Stimulated activated CD4-positive, alpha-beta T cell treated with anti-CD3 and anti-CD28 coated beads, TNF-alpha, amount 100 ng/mL, for 48 hours (primary cell): ENCODE results near the gene LMF1.

ENCODE experiments used
- DNase-seq, 3 donors: peaks; one replicate each; pipeline ENCODE4 v3.0.0-alpha.2; 2020; ENCODE audit warnings: low read depth in 3 of 3

Gene LMF1

DNA sequence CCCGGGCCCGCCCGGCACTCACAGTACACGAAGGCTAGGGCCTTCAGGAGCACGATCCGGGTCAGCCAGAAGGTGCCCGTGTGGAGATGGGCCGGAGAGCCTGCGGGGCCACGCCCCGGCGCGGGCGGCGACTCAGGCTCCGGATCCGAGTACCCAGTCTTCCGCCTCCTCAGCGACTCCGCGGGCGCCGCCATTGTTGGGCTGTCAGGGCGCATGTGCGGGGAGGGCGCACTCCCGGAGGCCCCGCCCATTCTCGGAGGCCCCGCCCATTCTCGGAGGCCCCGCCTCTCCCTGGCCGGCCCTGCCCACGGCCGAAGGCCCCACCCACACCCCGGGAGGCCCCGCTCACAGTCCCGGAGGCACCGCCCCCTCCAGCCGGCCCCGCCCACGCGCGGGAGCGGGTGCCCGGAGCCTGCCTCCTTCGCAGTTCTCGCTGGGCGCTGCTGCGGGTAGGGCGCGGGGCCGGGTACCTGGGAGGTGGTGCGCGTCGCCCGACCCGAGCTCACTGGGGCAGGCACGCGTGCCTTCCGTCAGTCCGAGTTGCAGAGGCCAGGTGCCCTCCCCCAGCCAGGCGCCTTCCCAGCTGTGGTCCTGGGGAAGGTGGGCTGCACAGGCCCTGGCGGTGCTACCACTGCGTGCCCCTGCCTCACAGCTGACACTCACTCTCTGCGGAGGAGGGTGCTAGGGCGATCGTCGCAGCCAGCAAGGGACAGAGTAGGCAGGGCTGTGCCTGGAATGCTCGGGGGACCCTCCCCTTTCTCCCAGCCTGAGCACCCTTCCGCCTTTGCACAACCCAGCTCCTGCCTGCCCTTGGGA is at the start of gene LMF1:
Gene LMF1, minus strand, starts transcription at position 219 of the 816 bp plus-strand sequence. Its CDS starts 4 bp downstream, at position 215.
- peak; percentile 92 to 95 (median 93) for DNase-seq

DNA sequence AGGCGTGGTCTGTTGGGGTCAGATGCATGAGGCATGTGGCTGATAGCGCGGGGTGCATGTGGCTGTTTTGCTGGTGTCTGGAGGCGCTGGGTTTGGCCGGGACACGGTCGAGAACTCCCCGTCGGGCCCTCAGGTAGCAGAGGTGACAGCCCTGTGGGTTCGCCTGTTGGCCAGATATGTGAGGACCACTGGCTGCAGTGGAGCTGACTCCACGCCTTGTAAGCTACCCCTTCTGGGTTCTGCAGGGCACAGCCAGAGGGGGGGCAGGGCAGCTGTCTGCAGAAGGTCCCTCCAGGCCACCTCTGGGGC is 49.3 kb upstream of the LMF1 start:
- no peak for DNase-seq

DNA sequence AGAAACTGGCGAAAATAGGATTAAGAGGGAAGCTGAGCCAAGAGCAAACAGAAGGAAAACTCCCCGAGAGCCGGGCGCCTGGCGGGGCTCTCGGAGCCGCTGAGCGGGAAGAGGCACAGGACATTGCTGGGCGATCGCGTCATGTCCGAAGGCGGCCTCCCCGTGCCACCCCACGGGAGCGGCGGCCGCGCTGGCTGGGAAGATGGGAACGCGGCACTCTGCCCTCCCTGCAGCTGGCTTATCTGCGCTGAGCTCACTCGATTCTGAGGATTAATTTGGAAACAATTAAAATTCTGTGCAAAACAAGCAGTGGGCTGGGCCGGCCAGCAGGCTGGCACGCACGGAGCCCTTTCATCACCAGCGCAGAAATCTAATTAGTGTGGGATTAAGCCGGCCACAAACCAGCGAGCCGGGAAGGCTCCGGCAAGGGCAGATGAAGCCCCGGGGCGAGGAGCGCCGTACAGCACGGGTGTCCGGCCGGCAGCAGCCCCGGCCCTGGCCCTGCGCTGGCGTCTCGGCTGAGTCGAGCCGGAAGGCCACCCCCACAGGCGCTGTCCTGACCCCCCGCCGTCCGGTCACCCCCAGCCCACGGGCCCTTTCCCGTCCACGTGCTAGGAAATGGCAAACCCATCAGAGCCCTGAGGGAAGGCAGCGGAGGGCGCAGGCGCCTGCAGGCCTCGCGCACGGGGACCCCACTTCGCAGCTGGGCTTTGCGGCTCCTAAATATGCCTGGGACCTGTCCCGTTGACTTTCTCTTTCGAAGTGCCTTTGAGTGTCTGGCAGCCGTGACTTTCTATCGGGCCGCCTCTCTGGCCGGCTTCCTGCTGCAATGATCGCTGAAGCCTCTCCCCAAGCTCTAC is 48.7 kb upstream of the LMF1 start:
- no peak for DNase-seq

DNA sequence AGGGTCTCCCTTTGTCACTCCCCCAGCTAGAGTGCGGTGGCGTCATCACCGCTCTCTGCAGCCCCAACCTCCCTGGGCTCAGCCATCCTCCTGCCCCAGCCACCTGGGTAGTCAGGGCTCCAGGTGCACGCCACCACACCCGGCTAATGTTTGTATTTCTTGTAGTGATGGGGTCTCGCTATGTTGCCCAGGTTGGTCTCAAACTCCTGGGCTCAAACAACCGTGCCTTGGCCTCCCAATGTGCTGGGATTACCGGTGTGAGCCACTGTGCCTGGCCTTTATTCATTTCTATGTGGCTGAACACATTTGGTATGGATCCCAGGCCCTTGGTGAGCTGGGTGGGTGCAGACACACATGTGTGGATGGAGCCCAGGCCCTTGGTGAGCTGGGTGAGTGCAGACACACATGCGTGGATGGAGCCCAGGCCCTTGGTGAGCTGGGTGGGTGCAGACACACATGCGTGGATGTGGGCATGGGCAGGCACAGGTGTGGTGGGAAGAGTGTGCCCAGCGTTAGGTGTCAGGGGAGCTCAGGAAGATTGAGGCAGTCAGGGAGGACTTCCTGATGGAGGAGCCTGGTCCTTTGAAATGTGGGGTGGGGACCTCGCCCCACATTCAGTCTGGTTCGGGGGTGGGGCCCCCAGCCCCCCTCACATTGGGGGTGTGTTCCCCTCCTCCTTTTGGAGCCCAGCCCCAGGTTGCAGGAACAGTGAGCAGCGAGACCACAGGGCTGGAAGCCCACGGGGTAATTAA is 47.8 kb upstream of the LMF1 start:
- DNase-seq = no peak

DNA sequence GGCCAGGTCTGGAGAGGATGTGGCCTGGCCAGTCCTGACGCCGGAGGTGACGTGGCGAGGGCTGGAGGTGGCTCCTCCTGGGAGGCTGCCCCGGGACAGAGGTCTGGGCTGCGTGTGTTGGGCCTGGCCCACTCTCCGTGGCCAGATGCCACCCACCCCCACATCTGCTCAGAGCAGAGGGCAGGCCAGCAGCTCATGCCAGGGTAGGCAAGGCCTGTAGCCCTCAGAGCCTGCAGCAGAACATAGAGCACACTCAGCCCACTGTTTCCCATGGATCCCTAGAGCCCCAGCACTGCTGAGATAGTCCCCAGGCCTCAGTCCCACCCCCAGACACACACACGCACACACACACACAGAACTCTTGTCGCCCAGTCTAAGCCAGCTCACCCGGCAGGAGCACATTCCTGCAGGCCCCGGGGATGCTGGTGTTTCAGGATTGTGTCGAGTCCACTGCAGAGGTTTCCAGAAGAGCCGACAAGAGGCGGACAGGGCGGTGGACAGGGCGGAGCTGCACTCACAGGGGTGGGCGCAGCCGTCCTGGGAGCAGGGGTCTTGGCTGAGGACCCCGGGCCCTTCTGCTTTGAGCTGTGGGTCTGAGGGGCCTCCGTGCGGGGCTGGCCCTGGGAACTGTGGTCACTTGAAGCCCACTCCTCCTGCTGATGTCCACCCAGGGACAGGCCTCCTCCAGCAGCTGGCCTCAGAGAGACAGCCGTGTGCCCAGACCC is 44.1 kb upstream of the LMF1 start:
- DNase-seq = no peak

DNA sequence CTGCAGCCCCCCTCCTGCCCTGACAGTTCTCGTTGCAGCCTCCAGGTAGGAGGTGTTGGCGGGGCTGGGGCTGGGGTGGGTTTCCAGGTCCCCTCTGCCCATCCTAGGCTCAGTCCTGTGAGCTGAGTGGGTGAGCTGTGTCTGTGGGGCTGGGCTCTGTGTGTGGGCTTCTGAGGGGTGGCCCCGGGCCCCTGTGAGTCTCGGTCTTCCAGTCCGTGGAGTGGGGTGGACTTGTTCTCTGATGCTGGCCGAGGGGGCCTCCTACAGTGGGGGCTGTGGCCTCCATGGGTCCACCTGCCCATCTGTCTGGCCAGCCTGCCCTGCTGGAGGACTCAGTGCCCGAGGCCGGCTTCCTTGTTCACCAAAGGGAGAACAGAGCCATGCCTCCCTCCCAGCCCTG is 43.4 kb upstream of the LMF1 start:
- DNase-seq = no peak

DNA sequence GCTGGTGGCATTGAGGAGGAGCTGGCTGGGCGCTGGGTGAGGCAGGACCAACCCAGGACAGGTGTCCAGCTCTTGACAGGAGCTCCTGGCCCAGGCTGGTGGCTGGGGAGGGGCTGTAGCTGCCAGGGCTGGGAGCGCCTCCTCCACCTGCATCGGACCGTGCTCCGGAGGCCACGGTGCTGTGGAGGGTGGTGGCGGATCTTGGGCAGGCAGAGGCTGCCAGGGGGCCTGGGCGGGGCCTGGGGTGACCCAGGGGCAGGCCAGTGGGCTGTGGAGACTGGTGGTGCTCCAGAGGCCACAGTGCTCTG is 42.8 kb upstream of the LMF1 start:
- no peak for DNase-seq

DNA sequence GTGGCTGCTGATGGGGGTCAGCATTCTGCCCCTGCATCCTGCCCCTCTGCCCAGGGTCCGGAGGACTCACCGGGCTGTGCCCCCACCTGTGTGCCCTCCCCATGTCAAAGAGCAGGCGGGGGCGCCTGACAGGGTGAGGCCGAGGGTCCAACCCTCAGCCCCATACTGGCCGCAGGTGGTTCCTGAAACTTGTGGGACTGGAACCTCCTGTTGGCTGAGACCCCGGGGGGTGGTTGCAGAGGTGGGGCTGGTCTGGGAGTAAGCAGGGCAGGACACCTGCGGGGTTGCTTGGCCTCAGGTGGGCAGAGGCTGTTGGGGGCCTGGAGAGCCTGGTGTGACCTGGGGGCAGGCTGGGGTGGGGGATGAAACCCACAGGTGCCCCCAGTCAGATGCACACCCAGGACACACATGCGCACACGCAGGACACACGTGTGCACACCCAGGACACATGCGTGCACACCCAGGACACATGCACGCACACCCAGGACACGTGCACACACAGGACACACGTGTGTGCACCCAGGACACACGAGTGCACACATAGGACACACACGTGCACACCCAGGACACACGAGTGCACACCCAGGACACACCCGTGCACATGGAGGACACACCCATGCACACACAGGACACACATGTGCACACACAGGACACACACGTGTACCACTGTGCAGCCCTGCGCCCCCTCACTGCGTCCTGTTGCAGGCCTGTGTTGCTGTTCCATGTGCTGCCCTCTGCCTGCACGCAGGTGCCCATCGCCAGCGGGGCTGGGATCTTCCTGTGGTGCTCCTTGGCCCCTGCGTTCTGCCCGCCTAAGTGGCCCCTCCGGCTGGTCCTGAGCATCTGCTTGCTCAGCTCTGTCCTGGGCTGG is 42.2 kb upstream of the LMF1 start:
- DNase-seq = no peak

DNA sequence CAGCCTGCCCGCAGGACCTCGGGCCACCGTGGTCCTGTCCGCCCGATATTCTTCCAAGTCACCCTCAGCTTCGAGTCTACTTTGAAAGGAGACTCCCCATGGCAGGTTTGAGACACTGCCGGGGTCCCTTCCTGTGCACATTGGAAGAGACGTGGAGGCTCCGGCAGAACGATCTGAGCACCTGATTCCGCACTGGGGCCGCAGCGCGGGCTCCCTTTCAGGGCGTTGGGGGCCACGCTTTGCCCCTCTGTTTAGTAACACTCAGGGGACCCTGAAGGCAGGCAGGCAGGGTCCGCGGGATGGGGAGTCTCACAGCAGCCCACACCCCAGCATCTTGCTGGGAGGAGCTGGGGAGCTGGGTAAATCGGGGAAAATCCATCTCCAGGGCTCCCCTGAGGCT is 41.4 kb upstream of the LMF1 start:
- DNase-seq = no peak

DNA sequence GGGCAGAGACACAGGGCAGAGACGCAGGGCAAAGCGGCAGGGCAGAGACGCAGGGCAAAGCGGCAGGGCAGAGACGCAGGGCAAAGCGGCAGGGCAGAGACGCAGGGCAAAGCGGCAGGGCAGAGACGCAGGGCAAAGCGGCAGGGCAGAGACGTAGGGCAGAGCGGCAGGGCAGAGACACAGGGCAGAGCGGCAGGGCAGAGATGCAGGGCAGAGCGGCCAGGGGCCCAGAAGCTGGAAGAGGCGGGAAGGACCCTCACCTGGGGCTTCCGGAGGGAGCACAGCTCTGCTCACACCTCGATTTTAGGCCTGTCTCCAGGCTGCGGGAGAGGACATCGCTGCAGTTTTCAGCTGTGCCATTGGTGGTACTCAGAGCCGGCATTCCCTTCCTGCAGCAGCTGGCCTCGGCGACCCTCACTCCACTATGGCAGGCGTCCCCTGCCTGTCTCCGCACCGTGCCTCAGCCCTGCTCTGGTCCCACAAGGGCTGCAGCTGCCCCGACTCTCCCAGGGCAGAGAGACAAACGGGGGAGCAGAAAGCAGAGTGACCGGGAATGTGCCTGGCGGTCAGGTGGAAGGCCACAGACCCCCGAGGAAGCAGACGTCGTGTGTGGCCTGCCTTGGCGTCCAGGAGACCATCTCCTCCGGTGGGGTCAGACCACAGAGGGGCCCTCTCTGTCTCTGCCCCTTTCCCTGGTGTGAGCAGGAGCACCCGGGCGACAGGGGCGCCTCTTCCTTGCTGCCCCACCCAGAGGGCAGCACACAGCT is 40.7 kb upstream of the LMF1 start:
- DNase-seq = no peak

DNA sequence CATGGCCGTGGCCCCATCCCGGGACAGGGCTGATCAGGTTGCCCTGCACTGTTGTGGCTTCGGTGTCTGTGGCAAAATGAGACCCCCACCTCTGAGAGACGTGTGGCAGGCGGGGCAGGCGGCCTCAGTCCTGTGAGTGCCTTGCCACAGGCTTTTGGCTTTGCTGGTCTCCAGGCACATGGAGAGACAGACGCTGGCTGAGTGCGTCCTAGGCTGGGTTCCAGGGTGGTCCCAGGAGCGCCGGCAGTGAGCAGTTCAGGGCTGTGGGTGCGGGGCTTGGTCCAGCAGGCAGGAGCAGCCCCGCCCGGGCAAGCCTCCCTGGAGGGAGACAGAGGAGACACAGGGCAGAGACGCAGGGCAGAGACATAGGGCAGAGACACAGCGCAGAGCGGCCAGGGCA is 40.0 kb upstream of the LMF1 start:
- DNase-seq = no peak

DNA sequence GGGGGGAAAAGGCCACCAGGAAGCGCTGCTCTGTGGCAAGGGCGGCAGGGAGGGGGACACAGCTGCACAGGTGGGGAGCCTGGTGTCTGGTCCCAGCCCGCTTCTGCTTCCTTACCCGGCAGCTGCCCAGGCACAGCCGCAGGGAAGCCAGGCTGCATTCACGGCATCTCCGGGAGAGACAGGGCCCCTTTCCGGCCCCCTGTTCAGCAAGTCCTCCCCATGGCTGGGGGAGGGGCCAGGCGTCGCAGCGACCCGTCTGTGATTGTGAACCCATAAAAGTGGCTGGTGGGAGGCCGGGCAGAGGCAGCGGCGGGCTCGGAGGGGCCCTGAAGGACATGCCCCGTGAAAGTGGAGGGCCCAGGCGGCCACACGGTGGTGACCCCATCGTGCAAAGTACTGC is 39.5 kb upstream of the LMF1 start:
- DNase-seq = no peak

DNA sequence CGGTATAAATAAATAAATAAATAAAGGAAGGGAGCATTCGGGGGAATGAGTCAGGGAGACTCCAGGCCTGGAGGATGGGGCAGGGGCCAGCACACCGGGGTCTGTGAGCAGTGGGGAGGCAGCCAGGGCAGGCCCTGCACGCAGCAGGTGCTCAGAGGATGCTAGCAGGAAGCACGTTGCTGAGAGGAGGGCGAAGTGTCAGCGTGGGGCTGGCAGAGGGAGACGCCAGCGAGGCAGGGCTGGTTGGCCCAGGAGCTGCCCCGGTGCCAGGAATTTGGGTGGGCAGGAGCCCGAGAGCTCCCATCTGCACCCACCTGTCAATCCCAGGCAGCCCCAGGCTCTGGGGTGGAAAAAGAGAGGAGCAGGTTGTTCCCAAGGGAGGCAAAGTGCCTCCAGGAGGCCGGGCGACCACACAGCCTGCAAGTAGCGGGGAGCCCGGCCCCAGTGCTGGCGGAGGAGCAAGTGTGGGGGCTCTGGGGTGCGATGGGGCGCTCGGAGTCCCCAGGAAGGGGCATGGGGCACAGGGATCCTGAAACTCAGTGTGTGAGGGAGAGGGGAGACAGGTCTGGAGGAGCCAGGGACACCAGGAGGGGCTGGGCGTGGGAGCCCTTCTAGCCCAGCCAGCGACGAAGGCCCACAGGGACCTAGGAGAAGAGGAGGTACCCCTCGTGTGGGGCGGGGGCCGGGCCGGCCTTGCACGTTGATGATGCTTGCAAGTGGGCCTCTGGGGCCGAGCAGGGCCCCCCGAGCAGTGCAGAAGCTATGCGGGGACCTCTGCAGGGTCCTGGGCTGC is 38.8 kb upstream of the LMF1 start:
- DNase-seq = no peak

DNA sequence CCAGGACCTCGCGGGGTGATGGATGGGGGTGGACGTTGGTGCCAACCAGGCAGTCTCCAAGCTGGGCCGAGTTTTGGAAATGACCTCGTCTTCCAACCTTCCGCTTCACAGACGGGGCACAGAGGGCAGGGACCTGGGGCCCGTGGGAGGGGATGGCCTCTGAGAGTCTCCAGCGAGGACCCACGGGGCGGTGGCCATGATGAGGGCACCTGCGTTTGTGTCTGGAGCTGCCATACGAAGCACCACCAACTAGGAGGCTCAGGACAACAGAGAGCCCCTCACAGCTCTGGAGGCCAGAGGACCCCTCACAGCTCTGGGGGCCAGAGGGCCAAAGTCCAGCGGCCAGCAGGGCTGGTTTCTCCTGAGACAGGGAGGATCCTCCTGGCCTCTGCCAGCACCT is 37.3 kb upstream of the LMF1 start:
- no peak for DNase-seq

DNA sequence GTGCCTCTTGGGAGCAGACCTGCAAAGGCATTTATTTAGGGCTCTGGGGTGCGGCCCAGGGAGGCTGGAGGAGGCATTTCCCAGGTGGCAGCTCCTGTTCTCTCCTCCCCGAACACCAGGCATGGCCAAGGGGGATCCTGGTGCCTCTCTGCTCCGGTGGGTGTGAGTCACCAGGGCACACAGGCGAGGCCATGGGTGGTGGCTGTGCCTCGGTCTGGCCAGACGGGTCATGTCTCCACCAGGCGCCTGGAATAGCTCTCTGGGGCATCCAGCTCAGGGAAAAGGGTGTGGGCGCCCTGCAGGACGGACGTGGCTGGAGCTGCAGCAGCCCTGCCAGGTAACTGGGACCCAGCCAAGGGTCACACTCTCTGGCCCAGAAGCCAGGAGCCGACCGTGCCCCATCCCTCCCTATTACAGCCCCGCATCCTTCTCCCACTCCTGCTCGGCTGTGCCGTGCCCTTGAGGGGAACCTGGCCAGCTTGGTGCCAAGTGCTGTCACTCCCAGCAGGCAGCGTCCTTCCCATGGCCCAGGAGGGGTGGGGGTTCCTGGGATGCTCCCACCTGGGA is 36.6 kb upstream of the LMF1 start:
- no peak for DNase-seq

DNA sequence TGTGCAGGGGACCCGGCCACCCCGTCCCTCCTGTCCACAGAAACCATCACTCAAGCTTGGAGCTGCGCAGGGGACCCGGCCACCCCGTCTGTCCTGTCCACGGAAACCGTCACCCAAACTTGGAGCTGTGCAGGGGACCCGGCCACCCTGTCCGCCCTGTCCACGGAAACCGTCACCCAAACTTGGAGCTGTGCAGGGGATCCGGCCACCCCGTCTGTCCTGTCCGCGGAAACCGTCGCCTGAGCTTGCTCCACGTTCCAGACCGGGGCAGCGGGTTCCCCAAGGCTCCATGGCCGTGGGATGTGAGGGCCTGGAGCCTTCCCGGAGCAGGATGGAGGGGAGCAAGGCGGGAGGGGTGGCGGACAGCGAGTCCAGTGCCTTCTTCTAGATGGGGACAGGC is 36.0 kb upstream of the LMF1 start:
- DNase-seq = no peak

DNA sequence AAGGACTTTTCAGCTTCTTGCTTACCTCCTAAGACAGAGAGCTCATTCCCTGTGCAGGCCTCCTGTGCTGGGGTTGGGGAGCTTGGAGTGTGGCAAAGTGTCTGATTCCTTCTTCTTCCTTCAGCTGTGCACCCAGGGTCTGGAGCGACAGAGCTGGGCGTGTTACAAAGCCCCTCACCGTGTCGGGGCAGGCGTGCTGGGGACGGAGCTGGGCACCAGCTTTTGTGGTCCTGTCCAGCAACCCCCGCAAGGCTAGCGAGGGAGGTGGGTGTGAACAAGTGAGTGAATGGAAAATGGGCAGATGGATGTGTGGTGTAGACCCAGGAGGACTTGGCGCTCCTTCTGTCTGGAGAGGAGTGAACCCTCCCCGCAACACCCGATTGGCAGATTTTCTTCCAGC is 34.5 kb upstream of the LMF1 start:
- no peak for DNase-seq

DNA sequence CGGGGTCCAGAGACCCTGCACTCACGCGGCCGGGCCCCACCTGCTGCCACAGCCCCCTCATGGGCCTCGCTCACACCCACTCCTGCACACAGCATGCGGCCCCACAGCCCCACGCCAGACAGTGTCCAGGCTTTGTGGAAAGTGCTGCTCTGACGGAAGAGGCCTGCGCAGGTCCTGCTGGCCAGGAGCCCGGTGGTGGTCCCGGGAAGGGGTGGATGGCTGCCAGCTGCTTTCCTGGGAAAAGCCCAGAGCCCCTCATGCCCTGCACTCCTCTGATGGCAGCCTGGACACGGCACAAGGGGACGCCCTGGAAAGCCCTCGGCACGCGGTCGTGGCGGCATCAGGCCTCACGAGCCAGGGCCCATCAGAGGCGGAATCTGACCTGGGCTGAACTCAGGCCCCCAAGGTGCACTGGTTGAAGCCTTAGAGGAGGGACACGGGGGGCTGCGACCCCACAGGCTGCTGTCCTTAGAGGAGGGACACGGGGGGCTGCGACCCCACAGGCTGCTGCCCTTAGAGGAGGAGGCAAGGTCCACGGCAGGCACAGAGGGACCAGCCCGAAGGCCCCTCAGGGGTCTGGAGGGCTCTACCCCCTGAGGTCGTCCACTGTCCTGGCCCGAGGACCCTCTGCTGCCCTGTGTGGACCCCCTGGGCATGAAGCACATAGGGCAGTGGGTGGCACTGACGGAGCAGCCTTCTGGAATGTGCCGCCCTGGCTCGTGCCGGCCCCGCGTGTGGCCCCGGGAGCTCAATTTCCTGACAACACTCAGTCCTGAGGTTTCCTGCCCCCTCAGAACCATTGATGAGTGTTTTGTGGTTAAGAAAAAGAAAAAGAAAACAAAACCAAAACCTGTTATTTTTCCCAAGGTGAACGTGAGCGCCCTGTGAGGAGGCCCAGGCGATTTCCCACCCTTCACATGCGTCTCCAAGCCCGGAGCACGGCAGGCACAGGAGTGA is 32.9 kb upstream of the LMF1 start:
- DNase-seq = peak; percentile 34 to 39 (median 36)
